ENCODE measurements around the gene MACROD1.

- no peak for TF ChIP-seq EZH2 (IDR thresholded peaks at IDR 0.05)
- TF ChIP-seq POLR2AphosphoS5 (IDR thresholded peaks at IDR 0.05; ENCODE audit: borderline replicate concordance, low read depth, low read length), result no peak
Observed at GRCh38 chr11:64150051-64150450, 15.9 kb downstream of the MACROD1 start.

Measured in SK-N-MC (cell line).